AG08395 (cell line): ENCODE data around the gene SAYSD1.

Experiments
- DNase-seq: peaks from one replicate; pipeline ENCODE4 v3.0.0; 2012; ENCODE audit warnings: mixed read lengths, low spot score

The SAYSD1 gene

DNA sequence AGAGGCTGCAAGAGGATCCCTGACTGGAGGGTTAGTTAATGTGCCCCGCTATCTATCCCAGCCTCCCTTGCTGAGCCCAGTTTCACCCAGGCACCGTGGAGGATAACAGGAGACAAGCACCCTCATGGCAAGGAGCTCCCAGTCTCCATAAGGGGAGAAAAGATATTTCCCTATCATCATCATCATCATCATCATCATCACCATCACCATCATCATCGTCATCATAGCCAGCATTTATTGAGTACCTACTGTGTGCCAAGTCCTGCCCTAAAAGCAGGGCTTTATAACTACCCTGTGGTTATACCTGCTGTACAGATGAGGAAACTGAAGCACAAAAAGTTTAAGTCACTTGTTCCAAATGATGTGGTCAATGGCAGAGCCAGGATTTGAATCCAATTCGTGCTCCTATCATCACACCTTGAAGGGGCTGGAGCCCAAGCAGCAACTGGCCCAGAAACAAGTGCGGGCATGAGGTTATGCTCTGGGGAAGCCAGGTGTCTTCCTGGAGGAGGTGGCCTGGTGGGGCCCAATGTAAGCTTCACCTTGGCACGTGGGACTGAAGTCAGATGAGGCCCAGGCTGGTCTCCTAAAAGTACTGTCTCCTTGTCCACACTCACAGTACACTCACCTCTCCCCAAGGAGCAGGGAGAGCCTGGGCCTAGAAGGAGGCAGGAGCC is 56.4 kb downstream of the SAYSD1 start:
- DNase-seq, result no peak

DNA sequence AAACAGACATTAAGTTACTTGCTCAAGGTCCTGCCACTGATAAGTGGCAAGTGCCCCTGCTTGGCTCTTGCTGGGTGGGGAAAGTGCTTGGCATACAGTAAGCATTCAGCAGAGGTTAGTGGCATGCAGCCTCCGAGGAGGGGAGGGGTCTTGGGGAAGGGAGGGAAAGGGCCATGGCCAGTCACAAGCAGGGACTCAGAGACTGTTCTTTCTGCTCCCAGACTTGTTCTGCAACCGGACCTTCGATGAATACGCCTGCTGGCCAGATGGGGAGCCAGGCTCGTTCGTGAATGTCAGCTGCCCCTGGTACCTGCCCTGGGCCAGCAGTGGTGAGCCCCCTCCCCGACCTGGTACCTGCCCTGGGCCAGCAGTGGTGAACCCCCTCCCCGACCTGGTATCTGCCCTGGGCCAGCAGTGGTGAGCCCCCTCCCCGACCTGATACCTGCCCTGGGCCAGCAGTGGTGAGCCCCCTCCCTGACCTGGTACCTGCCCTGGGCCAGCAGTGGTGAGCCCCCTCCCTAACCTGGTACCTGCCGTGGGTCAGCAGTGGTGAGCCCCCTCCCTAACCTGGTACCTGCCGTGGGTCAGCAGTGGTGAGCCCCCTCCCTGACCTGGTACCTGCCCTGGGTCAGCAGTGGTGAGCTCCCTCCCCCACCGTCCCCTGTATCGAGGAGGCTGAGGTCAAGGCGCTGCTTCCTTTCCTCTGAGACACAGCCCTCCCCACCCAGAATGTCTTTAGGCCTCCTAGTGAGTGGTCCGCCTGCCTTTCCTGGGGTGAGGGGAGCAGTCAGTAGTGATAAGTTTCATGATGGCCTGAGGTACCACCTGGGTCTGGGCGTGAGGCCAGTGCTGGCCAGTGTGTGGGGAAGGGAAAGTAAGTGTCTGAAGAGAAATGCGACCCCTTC is 57.5 kb downstream of the SAYSD1 start:
- DNase-seq, result no peak

DNA sequence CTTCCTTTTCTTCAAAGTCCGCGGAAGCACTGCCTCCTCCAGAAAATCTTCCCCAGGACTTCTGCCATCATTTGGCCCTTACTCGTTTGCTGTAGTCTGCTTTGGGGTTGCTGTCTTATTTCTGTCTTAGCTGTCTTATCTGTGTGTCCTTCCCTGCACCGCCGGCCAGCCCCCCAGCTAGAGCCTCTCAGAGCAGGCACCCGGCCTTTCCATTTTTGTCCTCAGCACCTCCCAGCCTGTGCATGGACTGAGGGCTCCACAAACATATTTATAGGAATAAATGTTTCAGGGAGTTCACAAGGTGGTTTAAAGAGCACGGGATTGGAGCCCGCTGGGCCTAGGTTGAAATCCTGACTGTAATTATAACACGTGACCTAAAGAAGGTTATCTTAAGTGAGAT is 58.3 kb downstream of the SAYSD1 start:
- no peak for DNase-seq

DNA sequence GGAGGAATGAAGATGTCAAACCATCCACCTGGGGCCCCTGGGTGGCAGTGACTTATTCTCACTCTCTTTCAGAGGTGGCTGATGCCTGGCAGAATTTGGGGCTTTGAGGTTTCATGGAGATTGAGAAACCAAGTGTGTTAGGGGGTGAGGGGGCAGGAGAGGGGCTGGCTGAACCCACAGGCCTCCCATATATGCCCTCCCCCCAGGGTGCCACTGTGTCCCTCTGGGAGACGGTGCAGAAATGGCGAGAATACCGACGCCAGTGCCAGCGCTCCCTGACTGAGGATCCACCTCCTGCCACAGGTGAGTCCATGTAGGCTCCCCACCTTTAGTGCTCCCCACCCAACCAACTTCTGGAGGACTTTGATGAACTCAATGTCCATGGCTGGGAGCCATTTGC is 58.8 kb downstream of the SAYSD1 start:
- no peak for DNase-seq

DNA sequence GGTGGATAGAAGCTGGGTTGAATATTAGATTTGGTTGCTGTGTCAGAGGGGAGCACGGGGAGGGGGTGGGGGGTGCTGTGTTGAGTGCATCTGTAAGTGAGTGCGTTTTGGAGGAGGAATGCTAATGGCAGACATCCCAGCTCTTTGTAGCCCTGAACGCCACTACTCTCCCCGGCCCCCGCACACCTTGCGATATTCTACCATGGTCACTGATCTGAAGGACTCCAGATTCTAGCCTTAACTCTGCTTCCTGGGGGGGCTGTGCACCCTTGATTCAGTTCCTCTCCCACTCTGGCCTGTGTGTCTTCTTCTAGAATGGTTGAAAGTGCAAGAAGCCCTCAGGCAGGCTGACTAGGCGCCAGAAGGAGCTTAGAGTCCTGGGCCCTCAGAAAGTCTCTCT is 59.3 kb downstream of the SAYSD1 start:
- DNase-seq, result no peak

DNA sequence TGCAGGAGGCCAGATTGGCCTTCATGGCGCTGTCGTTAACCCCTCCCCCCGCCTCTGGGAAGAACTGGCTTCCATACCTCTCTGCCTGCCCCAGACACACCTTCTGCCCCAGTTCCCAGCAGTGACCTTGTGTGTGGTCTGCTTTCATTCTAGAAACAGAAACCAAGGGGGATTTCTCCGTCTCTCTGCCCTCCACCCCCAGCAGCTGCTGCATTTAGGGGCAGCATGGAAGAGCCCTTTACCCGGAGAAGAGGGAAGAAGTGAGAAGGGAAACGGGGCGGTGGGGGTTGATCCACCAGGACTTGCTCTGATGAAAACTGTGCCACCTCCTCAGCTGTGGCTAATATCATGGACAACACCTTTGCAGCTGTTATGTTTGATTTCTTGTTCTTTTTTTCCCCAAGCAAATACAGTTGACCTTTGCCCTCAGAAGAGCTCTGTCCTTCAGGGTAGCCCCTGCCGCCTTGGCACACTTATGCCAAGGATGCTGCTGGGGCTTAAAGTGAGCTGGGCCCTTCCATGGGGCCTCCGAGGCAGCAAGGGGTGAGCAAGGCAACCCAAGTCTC is 60.3 kb downstream of the SAYSD1 start:
- no peak for DNase-seq
